T-helper 17 cell (primary cell): ENCODE data around the gene KRTAP9-3. TPM values are rescaled to one million over a fixed set of nuclear protein-coding genes. Genes with fewer than 3 reads are reported as not detected.
"Not testable (repeated sequence)": the region's sequence is repeated elsewhere in the genome, so short reads cannot be mapped to it uniquely, and the experiment has no call there.

Experiments
- ATAC-seq: fragments of 150-1000 bp; cut with Tn5 transposase; 2 replicates; pipeline ENCODE4 v1.10.0; 2021; ENCODE audit warnings: mild to moderate bottlenecking, moderate library complexity
- DNase-seq, 3 donors: peaks; one replicate each; pipeline versions ENCODE4 v3.0.0 to v3.0.0-alpha.2; 2020 to 2021
- H3K9me3 ChIP-seq: one replicate; pipeline ENCODE4 v1.7.0; 2013; ENCODE audit warnings: low read length, mild to moderate bottlenecking; ENCODE audit not compliant: control insufficient read depth, poor library complexity, severe bottlenecking
- H3K27ac Mint-ChIP-seq: one replicate; pipeline ENCODE4 v1.8.0; 2022; ENCODE audit warnings: mild to moderate bottlenecking, moderate library complexity, mixed read lengths
- H3K27me3 Mint-ChIP-seq: one replicate; pipeline ENCODE4 v1.8.0; 2022; ENCODE audit warnings: mixed read lengths
- H3K36me3 Mint-ChIP-seq: one replicate; pipeline ENCODE4 v1.8.0; 2022; ENCODE audit warnings: low read depth, mixed read lengths
- H3K4me1 Mint-ChIP-seq: one replicate; pipeline ENCODE4 v1.8.0; 2022; ENCODE audit warnings: mild to moderate bottlenecking, mixed read lengths
- H3K4me3 Mint-ChIP-seq: one replicate; pipeline ENCODE4 v1.8.0; 2022; ENCODE audit warnings: mild to moderate bottlenecking, moderate library complexity, mixed read lengths
- total RNA-seq, 4 donors: library from RNA in 2 of 4; stranded (reverse) in 2 of 4; gene quantifications; one replicate each; pipeline ENCODE4 v1.2.3 and lab custom pipeline; 2022 to 2026

Gene KRTAP9-3
- total RNA-seq, 2 donors from 2014 or later, result not detected

DNA sequence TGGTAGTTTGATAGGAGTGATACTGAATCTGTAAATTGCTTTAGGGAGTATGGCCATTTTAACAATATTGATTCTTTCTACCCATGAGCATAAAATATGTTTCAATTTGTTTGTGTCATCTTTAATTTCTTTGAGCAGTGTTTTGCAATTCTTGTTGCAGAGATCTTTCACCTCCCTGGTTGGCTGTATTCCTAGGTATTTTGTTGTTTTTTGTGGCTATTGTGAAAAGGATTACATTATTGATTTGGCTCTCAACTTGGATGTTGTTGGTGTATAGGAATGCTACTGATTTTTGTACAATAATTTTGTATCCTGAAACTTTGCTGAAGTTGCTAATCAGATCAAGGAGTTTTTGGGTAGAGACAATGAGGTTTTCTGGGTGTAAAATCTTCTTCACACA lies 26.2 kb downstream of the KRTAP9-3 start:
- H3K9me3 ChIP-seq, result no peaks in the 10 kb centered on the region
- H3K4me3 Mint-ChIP-seq, result no peak overlapping the region
- peaks cover 52% of the 10 kb centered on the region for H3K27me3 Mint-ChIP-seq
- no peak overlapping the region for H3K27ac Mint-ChIP-seq
- H3K36me3 Mint-ChIP-seq, result no peaks in the 10 kb centered on the region
- no peak for DNase-seq
- no peak for ATAC-seq
- peaks cover 3% of the 10 kb centered on the region for H3K4me1 Mint-ChIP-seq

GRCh38 chr17:41263212-41263611 lies 31.0 kb downstream of the KRTAP9-3 start:
- H3K4me1 Mint-ChIP-seq, result peaks cover 2% of the 10 kb centered on the region
- peaks cover 35% of the 10 kb centered on the region for H3K27me3 Mint-ChIP-seq
- no peaks in the 10 kb centered on the region for H3K36me3 Mint-ChIP-seq
- no peaks in the 10 kb centered on the region for H3K9me3 ChIP-seq
- no peak overlapping the region for H3K27ac Mint-ChIP-seq
- DNase-seq (no peak), ATAC-seq (no peak)
- H3K4me3 Mint-ChIP-seq, result no peak overlapping the region

DNA sequence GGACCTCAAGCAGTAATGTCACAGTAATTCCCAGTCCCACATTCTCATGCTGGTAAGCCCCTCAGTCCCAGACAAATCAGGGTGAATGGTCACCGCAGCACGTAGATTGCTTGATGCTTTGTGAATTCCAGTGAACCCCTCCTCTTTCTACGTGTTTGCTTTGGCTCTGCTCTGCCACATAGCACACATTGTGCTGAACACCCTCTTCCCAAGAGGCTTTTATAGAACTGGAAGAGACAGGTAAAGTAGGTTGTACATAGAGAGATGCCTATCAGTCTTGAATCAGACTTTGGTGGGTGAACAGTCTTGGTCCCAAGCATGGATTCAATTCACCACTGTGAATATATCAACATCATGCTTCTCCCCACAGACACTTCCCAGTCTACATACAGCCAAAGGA lies 32.4 kb downstream of the KRTAP9-3 start:
- no peaks in the 10 kb centered on the region for H3K9me3 ChIP-seq
- no peak overlapping the region for H3K4me3 Mint-ChIP-seq
- ATAC-seq, result no peak
- H3K27ac Mint-ChIP-seq, result no peak overlapping the region
- peaks cover 23% of the 10 kb centered on the region for H3K27me3 Mint-ChIP-seq
- H3K36me3 Mint-ChIP-seq, result no peaks in the 10 kb centered on the region
- H3K4me1 Mint-ChIP-seq, result peaks cover 2% of the 10 kb centered on the region
- no peak for DNase-seq

DNA sequence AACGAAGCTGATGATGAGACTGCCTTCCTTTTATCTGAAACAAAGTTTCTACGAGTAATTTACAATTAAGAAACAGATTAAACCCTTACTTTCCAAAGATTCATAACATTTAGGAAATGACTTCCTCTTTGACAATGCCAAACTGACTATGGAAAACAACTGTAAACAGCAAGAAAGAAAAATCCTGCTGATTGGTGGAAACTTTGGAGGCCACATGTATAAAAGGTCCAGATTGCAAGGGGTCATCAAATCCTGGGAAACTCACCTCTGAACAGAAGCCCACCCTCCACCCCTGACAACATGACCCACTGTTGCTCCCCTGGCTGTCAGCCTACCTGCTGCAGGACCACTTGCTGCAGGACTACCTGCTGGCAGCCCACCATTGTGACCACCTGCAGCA lies 32.8 kb downstream of the KRTAP9-3 start, which contains the start of gene KRTAP9-6:
Gene KRTAP9-6, plus strand, starts transcription at position 301 of the 400 bp plus-strand sequence. Its CDS starts 0 bp downstream, at position 301.
- Mint-ChIP-seq H3K36me3 (no peaks in the 10 kb centered on the region), H3K27ac (no peak within 1 kb of the TSS), H3K4me3 (no peak within 1 kb of the TSS), H3K4me1 (peaks cover 2% of the 10 kb centered on the region), H3K27me3 (peaks cover 23% of the 10 kb centered on the region)
- H3K9me3 ChIP-seq, result no peaks in the 10 kb centered on the region
- DNase-seq, result no peak
- no peak for ATAC-seq

DNA sequence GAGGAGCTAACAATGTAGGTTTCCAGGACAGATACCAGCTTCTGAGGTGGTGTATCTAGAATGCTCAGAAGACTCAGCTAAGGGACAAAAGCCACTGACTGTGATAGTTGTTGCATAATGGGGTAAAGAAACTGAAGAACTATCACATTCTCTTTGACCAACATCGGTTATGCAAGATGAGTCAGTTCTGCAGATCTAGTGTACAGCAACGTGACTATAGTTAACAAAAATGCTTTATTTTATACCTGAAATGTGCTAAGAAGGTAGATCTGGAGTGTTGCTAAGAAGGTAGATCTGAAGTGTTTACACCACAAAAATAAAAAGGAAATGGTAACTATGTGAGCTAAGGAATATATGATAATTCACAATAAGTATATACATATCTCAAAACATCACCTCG lies 35.5 kb downstream of the KRTAP9-3 start:
- ATAC-seq, result no peak
- Mint-ChIP-seq H3K4me3 (no peak overlapping the region), H3K4me1 (peaks cover 4% of the 10 kb centered on the region)

DNA sequence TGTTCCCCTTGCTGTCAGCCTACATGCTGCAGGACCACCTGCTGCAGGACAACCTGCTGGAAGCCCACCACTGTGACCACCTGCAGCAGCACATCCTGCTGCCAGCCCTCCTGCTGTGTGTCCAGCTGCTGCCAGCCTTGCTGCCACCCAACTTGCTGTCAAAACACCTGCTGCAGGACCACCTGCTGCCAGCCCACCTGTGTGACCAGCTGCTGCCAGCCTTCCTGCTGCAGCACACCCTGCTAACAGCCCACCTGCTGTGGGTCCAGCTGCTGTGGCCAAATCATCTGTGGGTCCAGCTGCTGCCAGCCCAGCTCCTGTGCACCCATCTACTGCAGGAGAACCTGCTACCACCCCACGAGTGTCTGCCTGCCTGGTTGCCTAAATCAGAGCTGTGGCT lies 39.1 kb downstream of the KRTAP9-3 start:
- not testable (repeated sequence) for DNase-seq, H3K4me3 Mint-ChIP-seq, ATAC-seq, H3K36me3 Mint-ChIP-seq, H3K4me1 Mint-ChIP-seq, H3K27ac Mint-ChIP-seq, H3K9me3 ChIP-seq
- peaks cover 15% of the 10 kb centered on the region for H3K27me3 Mint-ChIP-seq

More for the DNA sequence above, 35.5 kb downstream of the KRTAP9-3 start:
- no peak for DNase-seq
- H3K27me3 Mint-ChIP-seq, result peaks cover 12% of the 10 kb centered on the region
- H3K27ac Mint-ChIP-seq, result no peak overlapping the region
- H3K36me3 Mint-ChIP-seq, result no peaks in the 10 kb centered on the region
- H3K9me3 ChIP-seq, result no peaks in the 10 kb centered on the region

- no peak for ATAC-seq
- H3K4me3 Mint-ChIP-seq, result no peak overlapping the region
- no peaks in the 10 kb centered on the region for H3K9me3 ChIP-seq
- DNase-seq, result no peak
- no peak overlapping the region for H3K27ac Mint-ChIP-seq
- H3K4me1 Mint-ChIP-seq, result peaks cover 11% of the 10 kb centered on the region
- H3K27me3 Mint-ChIP-seq, result peaks cover 17% of the 10 kb centered on the region
- no peaks in the 10 kb centered on the region for H3K36me3 Mint-ChIP-seq
These were observed 39.6 kb downstream of the KRTAP9-3 start for GRCh38 chr17:41271858-41272257.

DNA sequence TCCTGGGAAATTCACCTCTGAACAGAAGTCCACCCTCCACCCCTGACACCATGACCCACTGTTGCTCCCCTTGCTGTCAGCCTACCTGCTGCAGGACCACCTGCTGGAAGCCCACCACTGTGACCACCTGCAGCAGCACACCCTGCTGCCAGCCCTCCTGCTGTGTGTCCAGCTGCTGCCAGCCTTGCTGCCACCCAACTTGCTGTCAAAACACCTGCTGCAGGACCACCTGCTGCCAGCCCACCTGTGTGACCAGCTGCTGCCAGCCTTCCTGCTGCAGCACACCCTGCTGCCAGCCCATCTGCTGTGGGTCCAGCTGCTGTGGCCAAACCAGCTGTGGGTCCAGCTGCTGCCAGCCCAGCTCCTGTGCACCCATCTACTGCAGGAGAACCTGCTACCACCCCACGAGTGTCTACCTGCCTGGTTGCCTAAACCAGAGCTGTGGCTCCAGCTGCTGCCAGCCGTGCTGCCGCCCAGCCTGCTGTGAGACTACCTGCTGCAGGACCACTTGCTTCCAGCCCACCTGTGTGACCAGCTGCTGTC lies 43.5 kb downstream of the KRTAP9-3 start, which contains the start of gene KRTAP9-7:
Gene KRTAP9-7, plus strand, starts transcription at position 51 of the 543 bp plus-strand sequence. Its CDS starts 0 bp downstream, at position 51.
- not testable (repeated sequence) for DNase-seq, H3K36me3 Mint-ChIP-seq, H3K4me3 Mint-ChIP-seq, H3K9me3 ChIP-seq, ATAC-seq, H3K27ac Mint-ChIP-seq
- Mint-ChIP-seq H3K27me3 (peaks cover 33% of the 10 kb centered on the region), H3K4me1 (peaks cover 11% of the 10 kb centered on the region)

GRCh38 chr17:41278176-41278955 lies 46.1 kb downstream of the KRTAP9-3 start:
- Mint-ChIP-seq H3K36me3 (peaks cover 2% of the 10 kb centered on the region), H3K27ac (no peak overlapping the region), H3K27me3 (peaks cover 33% of the 10 kb centered on the region), H3K4me1 (peaks cover 6% of the 10 kb centered on the region), H3K4me3 (no peak overlapping the region)
- no peaks in the 10 kb centered on the region for H3K9me3 ChIP-seq
- DNase-seq (no peak), ATAC-seq (no peak)

Other genes starting within 250 kb of the KRTAP9-3 start
- not detected for gene KRT40, start 248.1 kb upstream of the KRTAP9-3 start, total RNA-seq
- not detected for gene KRTAP3-3, start 238.3 kb upstream of the KRTAP9-3 start, total RNA-seq
- not detected for gene KRTAP3-2, start 232.5 kb upstream of the KRTAP9-3 start, total RNA-seq
- not detected for gene KRTAP3-1, start 223.3 kb upstream of the KRTAP9-3 start, total RNA-seq
- gene KRTAP1-5, start 205.2 kb upstream of the KRTAP9-3 start, total RNA-seq, result not detected
- gene KRTAP1-4, start 202.3 kb upstream of the KRTAP9-3 start, total RNA-seq, result not detected
- not detected for gene KRTAP1-3, start 197.6 kb upstream of the KRTAP9-3 start, total RNA-seq
- gene KRTAP1-1, start 191.0 kb upstream of the KRTAP9-3 start, total RNA-seq, result not detected
- gene KRTAP2-1, start 185.1 kb upstream of the KRTAP9-3 start, total RNA-seq, result not detected
- gene KRTAP2-2, start 177.2 kb upstream of the KRTAP9-3 start, total RNA-seq, result not detected
- not detected for gene KRTAP2-3, start 172.3 kb upstream of the KRTAP9-3 start, total RNA-seq
- gene KRTAP2-4, start 166.6 kb upstream of the KRTAP9-3 start, total RNA-seq, result not detected
- gene KRTAP4-7, start 148.3 kb upstream of the KRTAP9-3 start, total RNA-seq, result not detected
- gene KRTAP4-8, start 134.3 kb upstream of the KRTAP9-3 start, total RNA-seq, result not detected
- gene KRTAP4-16, start 130.2 kb upstream of the KRTAP9-3 start, total RNA-seq, result not detected
- not detected for gene KRTAP4-9, start 127.1 kb upstream of the KRTAP9-3 start, total RNA-seq
- not detected for gene KRTAP4-11, start 114.1 kb upstream of the KRTAP9-3 start, total RNA-seq
- gene KRTAP4-12, start 108.3 kb upstream of the KRTAP9-3 start, total RNA-seq, result not detected
- gene KRTAP4-6, start 91.9 kb upstream of the KRTAP9-3 start, total RNA-seq, result not detected
- not detected for gene KRTAP4-5, start 82.6 kb upstream of the KRTAP9-3 start, total RNA-seq
- not detected for gene KRTAP4-4, start 71.7 kb upstream of the KRTAP9-3 start, total RNA-seq
- gene KRTAP4-3, start 64.2 kb upstream of the KRTAP9-3 start, total RNA-seq, result not detected
- not detected for gene KRTAP4-2, start 54.2 kb upstream of the KRTAP9-3 start, total RNA-seq
- not detected for gene KRTAP4-1, start 47.5 kb upstream of the KRTAP9-3 start, total RNA-seq
- not detected for gene KRTAP9-1, start 42.6 kb upstream of the KRTAP9-3 start, total RNA-seq
- gene KRTAP9-2, start 5.8 kb upstream of the KRTAP9-3 start, total RNA-seq, result not detected
- gene KRTAP9-8, start 5.5 kb downstream of the KRTAP9-3 start, total RNA-seq, result not detected
- not detected for gene KRTAP9-4, start 17.2 kb downstream of the KRTAP9-3 start, total RNA-seq
- gene KRTAP9-9, start 22.9 kb downstream of the KRTAP9-3 start, total RNA-seq, result not detected
- not detected for gene KRTAP9-6, start 32.9 kb downstream of the KRTAP9-3 start, total RNA-seq
- gene KRTAP9-7, start 43.2 kb downstream of the KRTAP9-3 start, total RNA-seq, result not detected
- gene KRTAP29-1, start 70.4 kb downstream of the KRTAP9-3 start, total RNA-seq, result not detected
- gene KRTAP16-1, start 76.9 kb downstream of the KRTAP9-3 start, total RNA-seq, result under 1 TPM; 0.17 to 0.34 TPM
- gene KRTAP17-1, start 83.3 kb downstream of the KRTAP9-3 start, total RNA-seq, result not detected
- not detected for gene KRT33A, start 118.4 kb downstream of the KRTAP9-3 start, total RNA-seq
- gene KRT33B, start 137.4 kb downstream of the KRTAP9-3 start, total RNA-seq, result not detected
- not detected for gene KRT34, start 149.9 kb downstream of the KRTAP9-3 start, total RNA-seq
- gene KRT31, start 165.2 kb downstream of the KRTAP9-3 start, total RNA-seq, result not detected
- gene KRT37, start 192.1 kb downstream of the KRTAP9-3 start, total RNA-seq, result not detected
- not detected for gene KRT38, start 208.5 kb downstream of the KRTAP9-3 start, total RNA-seq
- not detected for gene KRT32, start 234.9 kb downstream of the KRTAP9-3 start, total RNA-seq
- not detected for gene KRT35, start 248.7 kb downstream of the KRTAP9-3 start, total RNA-seq